ENCODE measurements around the gene SKA1.

DNA sequence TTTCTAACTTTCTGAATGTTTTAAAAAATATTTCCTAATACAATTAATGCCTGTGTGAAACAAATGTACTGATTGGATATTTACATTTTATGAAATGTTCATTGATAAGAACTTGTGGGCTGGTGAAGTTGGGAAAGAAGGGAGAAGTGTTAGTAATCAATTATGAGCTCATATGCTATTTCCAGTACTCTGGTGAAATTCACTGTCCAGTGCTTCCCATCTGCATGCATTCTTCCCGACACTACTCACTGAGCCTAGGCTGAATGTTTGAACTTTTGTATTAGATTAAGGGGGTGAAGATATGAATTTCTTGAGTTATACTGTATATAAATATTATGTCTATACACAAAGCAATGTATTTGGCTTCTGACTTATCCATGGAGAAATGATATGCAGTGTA is 36.0 kb downstream of the SKA1 start:
- TF ChIP-seq, protein P1, sequence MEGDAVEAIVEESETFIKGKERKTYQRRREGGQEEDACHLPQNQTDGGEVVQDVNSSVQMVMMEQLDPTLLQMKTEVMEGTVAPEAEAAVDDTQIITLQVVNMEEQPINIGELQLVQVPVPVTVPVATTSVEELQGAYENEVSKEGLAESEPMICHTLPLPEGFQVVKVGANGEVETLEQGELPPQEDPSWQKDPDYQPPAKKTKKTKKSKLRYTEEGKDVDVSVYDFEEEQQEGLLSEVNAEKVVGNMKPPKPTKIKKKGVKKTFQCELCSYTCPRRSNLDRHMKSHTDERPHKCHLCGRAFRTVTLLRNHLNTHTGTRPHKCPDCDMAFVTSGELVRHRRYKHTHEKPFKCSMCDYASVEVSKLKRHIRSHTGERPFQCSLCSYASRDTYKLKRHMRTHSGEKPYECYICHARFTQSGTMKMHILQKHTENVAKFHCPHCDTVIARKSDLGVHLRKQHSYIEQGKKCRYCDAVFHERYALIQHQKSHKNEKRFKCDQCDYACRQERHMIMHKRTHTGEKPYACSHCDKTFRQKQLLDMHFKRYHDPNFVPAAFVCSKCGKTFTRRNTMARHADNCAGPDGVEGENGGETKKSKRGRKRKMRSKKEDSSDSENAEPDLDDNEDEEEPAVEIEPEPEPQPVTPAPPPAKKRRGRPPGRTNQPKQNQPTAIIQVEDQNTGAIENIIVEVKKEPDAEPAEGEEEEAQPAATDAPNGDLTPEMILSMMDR (IDR thresholded peaks at IDR 0.05) = no peak
- TF ChIP-seq, protein P2, sequence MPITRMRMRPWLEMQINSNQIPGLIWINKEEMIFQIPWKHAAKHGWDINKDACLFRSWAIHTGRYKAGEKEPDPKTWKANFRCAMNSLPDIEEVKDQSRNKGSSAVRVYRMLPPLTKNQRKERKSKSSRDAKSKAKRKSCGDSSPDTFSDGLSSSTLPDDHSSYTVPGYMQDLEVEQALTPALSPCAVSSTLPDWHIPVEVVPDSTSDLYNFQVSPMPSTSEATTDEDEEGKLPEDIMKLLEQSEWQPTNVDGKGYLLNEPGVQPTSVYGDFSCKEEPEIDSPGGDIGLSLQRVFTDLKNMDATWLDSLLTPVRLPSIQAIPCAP (CRISPR knock-in tag; IDR thresholded peaks at IDR 0.05) = no peak

Measured in WTC11 (cell line).